SK-MEL-5 (cell line): Measurements from ENCODE around the gene SYK. TPM values are rescaled to one million over a fixed set of nuclear protein-coding genes. Genes with fewer than 3 reads are reported as not detected.
A peak's percentile ranks its signal among the peaks of the same experiment; 100 is the strongest.
"Not testable (repeated sequence)": the region's sequence is repeated elsewhere in the genome, so short reads cannot be mapped to it uniquely, and the experiment has no call there.

Source experiments
- DNase-seq: peaks from one replicate; pipeline ENCODE4 v3.0.0-alpha.2; 2016; ENCODE audit warnings: low read depth, low spot score
- in situ Hi-C: cut with HindIII; loops from 2 replicates; pipeline ENCODE4 v1.10.0; 2016; ENCODE audit warnings: low sequenced_read_pairs, high pct_unique_total_duplicates, low pct_unique_long_range_greater_than_20kb
- total RNA-seq: library from RNA; depleted of rRNA; stranded (reverse); fragments of >200 nt; shearing (Covaris generic); gene quantifications from 2 replicates; pipeline ENCODE4 v1.2.3, GENCODE V29; 2014

Gene SYK
- total RNA-seq, 1 experiment from 2014 or later: 0.74 TPM

- in situ Hi-C loops: no loop called here
- peak; percentile 21 for DNase-seq
Measured at GRCh38 chr9:90815183-90815943, 13.7 kb downstream of the SYK start.

GRCh38 chr9:90815944-90816357 lies 14.3 kb downstream of the SYK start:
- in situ Hi-C loops: no loop called here
- DNase-seq: no peak

- no peak for DNase-seq
- in situ Hi-C loops: no loop called here
Measured at GRCh38 chr9:90816690-90817089, 15.1 kb downstream of the SYK start.

GRCh38 chr9:90818279-90818678 lies 16.7 kb downstream of the SYK start:
- no peak for DNase-seq
- in situ Hi-C loops: no loop called here

- DNase-seq, in situ Hi-C loops: not testable (repeated sequence)
Measured at GRCh38 chr9:90820406-90820805, 18.8 kb downstream of the SYK start.

- in situ Hi-C loops, DNase-seq: not testable (repeated sequence)
Measured at GRCh38 chr9:90821236-90821635, 19.6 kb downstream of the SYK start.

- in situ Hi-C loops: no loop called here
- DNase-seq: no peak
Measured at GRCh38 chr9:90821697-90822096, 20.1 kb downstream of the SYK start.

GRCh38 chr9:90822866-90823265 lies 21.2 kb downstream of the SYK start:
- no peak for DNase-seq
- in situ Hi-C loops: no loop called here

GRCh38 chr9:90825586-90825985 lies 24.0 kb downstream of the SYK start:
- no peak for DNase-seq
- in situ Hi-C loops: no loop called here

- DNase-seq: no peak
- in situ Hi-C loops: no loop called here
Measured at GRCh38 chr9:90826326-90827020, 24.9 kb downstream of the SYK start.

- DNase-seq: no peak
- in situ Hi-C loops: no loop called here
Measured at GRCh38 chr9:90827181-90827871, 25.7 kb downstream of the SYK start.

- in situ Hi-C loops: no loop called here
- DNase-seq: no peak
Measured at GRCh38 chr9:90830051-90830450, 28.4 kb downstream of the SYK start.

- no peak for DNase-seq
- in situ Hi-C loops: no loop called here
Measured at GRCh38 chr9:90830977-90831376, 29.4 kb downstream of the SYK start.

- in situ Hi-C loops: no loop called here
- no peak for DNase-seq
Measured at GRCh38 chr9:90832261-90832660, 30.6 kb downstream of the SYK start.

- in situ Hi-C loops: no loop called here
- no peak for DNase-seq
Measured at GRCh38 chr9:90834828-90835595, 33.4 kb downstream of the SYK start.

- in situ Hi-C loops: no loop called here
- DNase-seq: no peak
Measured at GRCh38 chr9:90836411-90837080, 34.9 kb downstream of the SYK start.

- peak; percentile 13 for DNase-seq
- in situ Hi-C loops: no loop called here
Measured at GRCh38 chr9:90838098-90838497, 36.5 kb downstream of the SYK start.
